HepG2 (cell line): Measurements from ENCODE around the gene VIT. TPM values are rescaled to one million over a fixed set of nuclear protein-coding genes. Genes with fewer than 3 reads are reported as not detected.

Experiments used
- ARHGAP35 ChIP-seq: sonication (generic); formaldehyde crosslinking; IDR thresholded peaks from 2 replicates; pipeline ENCODE4 v1.9.0; 2022; ENCODE audit warnings: mild to moderate bottlenecking, inconsistent platforms, moderate library complexity, missing genetic modification reagents, borderline replicate concordance
- ATF1 ChIP-seq: IDR thresholded peaks from 2 replicates; pipeline ENCODE4 v1.6.1; 2016; ENCODE audit warnings: mild to moderate bottlenecking, control low read depth
- GATAD1 ChIP-seq: IDR thresholded peaks from 2 replicates; pipeline ENCODE4 v1.6.1; 2016; ENCODE audit warnings: missing genetic modification reagents, missing compliant biosample characterization
- KAT8 ChIP-seq: IDR thresholded peaks from 2 replicates; pipeline ENCODE4 v1.6.1; 2016; ENCODE audit warnings: missing genetic modification reagents, missing compliant biosample characterization
- KLF16 ChIP-seq, 2 experiments: sonication (generic) in 1 of 2; formaldehyde crosslinking in 1 of 2; IDR thresholded peaks; 2 replicates each; pipeline versions ENCODE4 v1.6.1 to v1.8.0; 2016 to 2023; ENCODE audit warnings: missing genetic modification reagents in 2 of 2, missing compliant biosample characterization in 1 of 2
- MEF2D ChIP-seq: sonication (generic); formaldehyde crosslinking; IDR thresholded peaks from 2 replicates; pipeline ENCODE4 v1.5.1; 2020; ENCODE audit warnings: mild to moderate bottlenecking, missing genetic modification reagents
- SMARCC2 ChIP-seq: fragments of 450-650 bp; IDR thresholded peaks from 2 replicates; pipeline ENCODE4 v1.6.1; 2017; ENCODE audit warnings: antibody characterized with exemption, mild to moderate bottlenecking
- SOX5 ChIP-seq: IDR thresholded peaks from 2 replicates; pipeline ENCODE4 v1.6.1; 2016; ENCODE audit warnings: borderline replicate concordance
- STAG1 ChIP-seq: sonication (generic); formaldehyde crosslinking; IDR thresholded peaks from 2 replicates; pipeline ENCODE4 v1.4.0; 2020; ENCODE audit warnings: missing genetic modification reagents
- ZFP82 ChIP-seq: sonication (generic); formaldehyde crosslinking; IDR thresholded peaks from 2 replicates; pipeline ENCODE4 v1.5.1; 2020; ENCODE audit warnings: mild to moderate bottlenecking, missing genetic modification reagents, borderline replicate concordance
- ZSCAN12 ChIP-seq: sonication (generic); formaldehyde crosslinking; IDR thresholded peaks from 2 replicates; pipeline ENCODE4 v1.9.0; 2021; ENCODE audit warnings: mild to moderate bottlenecking, missing genetic modification reagents
- ZSCAN9 ChIP-seq: IDR thresholded peaks from 2 replicates; pipeline ENCODE4 v1.6.1; 2016; ENCODE audit warnings: borderline replicate concordance
- polyA plus RNA-seq, 8 experiments: library from polyadenylated mRNA; depleted of rRNA in 3 of 8; stranded (reverse) in 7 of 8; unstranded in 1 of 8; fragments of >200 nt; fragmentation: Illumina TruSeq in 4 of 8; extraction: Trizol in 4 of 8; gene quantifications; 2 replicates each; pipeline versions ENCODE4 v1.2.1 to v1.2.3, GENCODE V29; 2011 to 2016; ENCODE audit warnings: low read depth in 4 of 8, missing spikeins in 1 of 8, mixed read lengths in 1 of 8; ENCODE audit not compliant: insufficient read depth in 1 of 8
- total RNA-seq, 5 experiments: library from RNA; depleted of rRNA; stranded (reverse); fragments of >200 nt; fragmentation: Illumina TruSeq; extraction: Trizol; gene quantifications; 2 replicates each; pipeline ENCODE4 v1.2.3, GENCODE V29; 2016; ENCODE audit warnings: low read depth in 1 of 5
- TF ChIP-seq, protein P1 (sequence below): IDR thresholded peaks from 2 replicates; pipeline ENCODE4 v1.6.1; 2018; ENCODE audit warnings: missing genetic modification reagents, mild to moderate bottlenecking, missing compliant biosample characterization
- TF ChIP-seq, protein P2 (sequence below), 2 experiments: sonication (generic) in 1 of 2; formaldehyde crosslinking in 1 of 2; IDR thresholded peaks; 2 replicates each; pipeline versions ENCODE4 v1.4.0 to v1.6.1; 2018 to 2020; ENCODE audit warnings: missing genetic modification reagents in 2 of 2, borderline replicate concordance in 1 of 2, low read depth in 1 of 2, mild to moderate bottlenecking in 1 of 2, missing biosample characterization in 1 of 2
- TF ChIP-seq, protein P3 (sequence below): IDR thresholded peaks from 2 replicates; pipeline ENCODE4 v1.6.1; 2012; ENCODE audit warnings: low read depth, low read length, improper control_type of control experiment
- TF ChIP-seq, protein P4 (sequence below): sonication (generic); formaldehyde crosslinking; IDR thresholded peaks from 2 replicates; pipeline ENCODE4 v1.5.0; 2020; ENCODE audit warnings: mild to moderate bottlenecking, missing genetic modification reagents, moderate library complexity
- TF ChIP-seq, protein P5 (sequence below): IDR thresholded peaks from 2 replicates; pipeline ENCODE4 v1.6.1; 2016; ENCODE audit warnings: missing compliant biosample characterization, missing genetic modification reagents, borderline replicate concordance

The VIT gene
- total and polyA plus RNA-seq, 2 of the 13 experiments (the other 11 are each of a cell fraction or from before 2014, with no cell fraction given), result not detected

DNA sequence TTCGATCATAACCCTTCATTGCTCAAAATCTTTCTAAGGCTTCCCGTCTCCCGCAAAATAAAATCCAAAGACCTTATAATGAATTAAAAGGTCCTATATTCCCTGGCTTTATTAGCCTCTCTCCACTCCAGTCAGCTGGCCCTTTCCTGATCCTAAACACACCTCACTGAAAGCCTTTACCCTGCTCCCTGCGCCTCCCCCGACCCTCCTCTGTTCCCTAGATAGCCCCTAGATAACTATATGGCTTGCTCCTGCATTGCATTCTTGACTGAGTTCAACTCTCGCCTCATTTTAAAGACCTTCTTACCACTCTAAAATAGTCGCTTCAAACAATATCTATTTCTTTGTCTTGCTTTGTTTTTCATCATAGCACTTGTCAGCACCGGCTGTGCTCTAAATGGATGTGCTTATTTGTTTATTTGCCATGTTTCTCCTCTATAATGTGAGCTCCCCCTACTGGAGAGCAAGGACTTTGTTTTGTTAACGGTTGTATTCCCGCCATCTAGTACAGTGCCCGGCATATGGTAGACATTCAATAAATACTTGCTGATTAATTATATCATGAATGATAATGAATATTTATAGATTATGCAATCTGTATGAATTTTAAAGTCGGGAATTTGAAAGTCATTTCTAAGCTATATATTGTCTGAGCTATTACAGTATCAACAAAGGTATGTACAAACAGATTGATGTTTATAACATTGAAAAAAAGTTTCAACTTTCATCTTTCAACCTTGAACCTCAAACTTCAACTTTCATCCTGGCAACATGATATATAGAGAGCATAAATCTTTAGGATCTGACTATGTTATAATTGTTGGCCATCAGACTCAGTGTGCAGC lies 32.4 kb upstream of the VIT start (continued):
- TF ChIP-seq ZSCAN12 (CRISPR knock-in tag), result no peak
- TF ChIP-seq, protein P1, sequence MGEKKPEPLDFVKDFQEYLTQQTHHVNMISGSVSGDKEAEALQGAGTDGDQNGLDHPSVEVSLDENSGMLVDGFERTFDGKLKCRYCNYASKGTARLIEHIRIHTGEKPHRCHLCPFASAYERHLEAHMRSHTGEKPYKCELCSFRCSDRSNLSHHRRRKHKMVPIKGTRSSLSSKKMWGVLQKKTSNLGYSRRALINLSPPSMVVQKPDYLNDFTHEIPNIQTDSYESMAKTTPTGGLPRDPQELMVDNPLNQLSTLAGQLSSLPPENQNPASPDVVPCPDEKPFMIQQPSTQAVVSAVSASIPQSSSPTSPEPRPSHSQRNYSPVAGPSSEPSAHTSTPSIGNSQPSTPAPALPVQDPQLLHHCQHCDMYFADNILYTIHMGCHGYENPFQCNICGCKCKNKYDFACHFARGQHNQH, result 0 out of 2 replicates have a peak, but pooled peaks have one; percentile 37
- no peak for TF ChIP-seq ATF1
- TF ChIP-seq, protein P2, sequence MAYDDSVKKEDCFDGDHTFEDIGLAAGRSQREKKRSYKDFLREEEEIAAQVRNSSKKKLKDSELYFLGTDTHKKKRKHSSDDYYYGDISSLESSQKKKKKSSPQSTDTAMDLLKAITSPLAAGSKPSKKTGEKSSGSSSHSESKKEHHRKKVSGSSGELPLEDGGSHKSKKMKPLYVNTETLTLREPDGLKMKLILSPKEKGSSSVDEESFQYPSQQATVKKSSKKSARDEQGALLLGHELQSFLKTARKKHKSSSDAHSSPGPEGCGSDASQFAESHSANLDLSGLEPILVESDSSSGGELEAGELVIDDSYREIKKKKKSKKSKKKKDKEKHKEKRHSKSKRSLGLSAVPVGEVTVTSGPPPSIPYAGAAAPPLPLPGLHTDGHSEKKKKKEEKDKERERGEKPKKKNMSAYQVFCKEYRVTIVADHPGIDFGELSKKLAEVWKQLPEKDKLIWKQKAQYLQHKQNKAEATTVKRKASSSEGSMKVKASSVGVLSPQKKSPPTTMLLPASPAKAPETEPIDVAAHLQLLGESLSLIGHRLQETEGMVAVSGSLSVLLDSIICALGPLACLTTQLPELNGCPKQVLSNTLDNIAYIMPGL (CRISPR knock-in tag; IDR thresholded peaks at IDR 0.05; ENCODE audit: borderline replicate concordance in 1 of 2, low read depth in 1 of 2), result 0 out of 4 replicates have a peak, but pooled peaks of 1 of the 2 experiments have one; percentile 55
- TF ChIP-seq, protein P3, sequence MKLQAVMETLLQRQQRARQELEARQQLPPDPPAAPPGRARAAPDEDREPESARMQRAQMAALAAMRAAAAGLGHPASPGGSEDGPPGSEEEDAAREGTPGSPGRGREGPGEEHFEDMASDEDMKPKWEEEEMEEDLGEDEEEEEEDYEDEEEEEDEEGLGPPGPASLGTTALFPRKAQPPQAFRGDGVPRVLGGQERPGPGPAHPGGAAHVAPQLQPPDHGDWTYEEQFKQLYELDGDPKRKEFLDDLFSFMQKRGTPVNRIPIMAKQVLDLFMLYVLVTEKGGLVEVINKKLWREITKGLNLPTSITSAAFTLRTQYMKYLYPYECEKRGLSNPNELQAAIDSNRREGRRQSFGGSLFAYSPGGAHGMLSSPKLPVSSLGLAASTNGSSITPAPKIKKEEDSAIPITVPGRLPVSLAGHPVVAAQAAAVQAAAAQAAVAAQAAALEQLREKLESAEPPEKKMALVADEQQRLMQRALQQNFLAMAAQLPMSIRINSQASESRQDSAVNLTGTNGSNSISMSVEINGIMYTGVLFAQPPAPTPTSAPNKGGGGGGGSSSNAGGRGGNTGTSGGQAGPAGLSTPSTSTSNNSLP, result peak; percentile 75; the same call in 1 of the 2 replicates
- TF ChIP-seq ZSCAN9 (CRISPR knock-in tag), result 0 out of 2 replicates have a peak, but pooled peaks have one; percentile 51
- no peak for TF ChIP-seq SMARCC2
- TF ChIP-seq KLF16 (CRISPR knock-in tag; IDR thresholded peaks at IDR 0.05), result 0 out of 4 replicates have a peak, but pooled peaks of 1 of the 2 experiments have one; percentile 55
- peak; percentile 90 for TF ChIP-seq STAG1
- no peak for TF ChIP-seq MEF2D
- TF ChIP-seq ZFP82 (CRISPR knock-in tag), result no peak
- 0 out of 2 replicates have a peak, but pooled peaks have one; percentile 23 for TF ChIP-seq GATAD1 (CRISPR knock-in tag)
- no peak for TF ChIP-seq ARHGAP35 (CRISPR knock-in tag)
- TF ChIP-seq KAT8 (CRISPR knock-in tag), result peak; percentile 57
- TF ChIP-seq SOX5, result peak; percentile 37; the same call in 1 of the 2 replicates
- TF ChIP-seq, protein P4, sequence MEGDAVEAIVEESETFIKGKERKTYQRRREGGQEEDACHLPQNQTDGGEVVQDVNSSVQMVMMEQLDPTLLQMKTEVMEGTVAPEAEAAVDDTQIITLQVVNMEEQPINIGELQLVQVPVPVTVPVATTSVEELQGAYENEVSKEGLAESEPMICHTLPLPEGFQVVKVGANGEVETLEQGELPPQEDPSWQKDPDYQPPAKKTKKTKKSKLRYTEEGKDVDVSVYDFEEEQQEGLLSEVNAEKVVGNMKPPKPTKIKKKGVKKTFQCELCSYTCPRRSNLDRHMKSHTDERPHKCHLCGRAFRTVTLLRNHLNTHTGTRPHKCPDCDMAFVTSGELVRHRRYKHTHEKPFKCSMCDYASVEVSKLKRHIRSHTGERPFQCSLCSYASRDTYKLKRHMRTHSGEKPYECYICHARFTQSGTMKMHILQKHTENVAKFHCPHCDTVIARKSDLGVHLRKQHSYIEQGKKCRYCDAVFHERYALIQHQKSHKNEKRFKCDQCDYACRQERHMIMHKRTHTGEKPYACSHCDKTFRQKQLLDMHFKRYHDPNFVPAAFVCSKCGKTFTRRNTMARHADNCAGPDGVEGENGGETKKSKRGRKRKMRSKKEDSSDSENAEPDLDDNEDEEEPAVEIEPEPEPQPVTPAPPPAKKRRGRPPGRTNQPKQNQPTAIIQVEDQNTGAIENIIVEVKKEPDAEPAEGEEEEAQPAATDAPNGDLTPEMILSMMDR (CRISPR knock-in tag), result peak; percentile 89
- TF ChIP-seq, protein P5, sequence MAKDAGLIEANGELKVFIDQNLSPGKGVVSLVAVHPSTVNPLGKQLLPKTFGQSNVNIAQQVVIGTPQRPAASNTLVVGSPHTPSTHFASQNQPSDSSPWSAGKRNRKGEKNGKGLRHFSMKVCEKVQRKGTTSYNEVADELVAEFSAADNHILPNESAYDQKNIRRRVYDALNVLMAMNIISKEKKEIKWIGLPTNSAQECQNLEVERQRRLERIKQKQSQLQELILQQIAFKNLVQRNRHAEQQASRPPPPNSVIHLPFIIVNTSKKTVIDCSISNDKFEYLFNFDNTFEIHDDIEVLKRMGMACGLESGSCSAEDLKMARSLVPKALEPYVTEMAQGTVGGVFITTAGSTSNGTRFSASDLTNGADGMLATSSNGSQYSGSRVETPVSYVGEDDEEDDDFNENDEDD (CRISPR knock-in tag), result peak; percentile 51; the same call in 1 of the 2 replicates
- TF ChIP-seq, all 625 proteins: peak for 31
